ENCODE results near the gene LACC1.

GRCh38 chr13:43911278-43911677 is 31.6 kb downstream of the LACC1 start:
- TF ChIP-seq, protein P1, sequence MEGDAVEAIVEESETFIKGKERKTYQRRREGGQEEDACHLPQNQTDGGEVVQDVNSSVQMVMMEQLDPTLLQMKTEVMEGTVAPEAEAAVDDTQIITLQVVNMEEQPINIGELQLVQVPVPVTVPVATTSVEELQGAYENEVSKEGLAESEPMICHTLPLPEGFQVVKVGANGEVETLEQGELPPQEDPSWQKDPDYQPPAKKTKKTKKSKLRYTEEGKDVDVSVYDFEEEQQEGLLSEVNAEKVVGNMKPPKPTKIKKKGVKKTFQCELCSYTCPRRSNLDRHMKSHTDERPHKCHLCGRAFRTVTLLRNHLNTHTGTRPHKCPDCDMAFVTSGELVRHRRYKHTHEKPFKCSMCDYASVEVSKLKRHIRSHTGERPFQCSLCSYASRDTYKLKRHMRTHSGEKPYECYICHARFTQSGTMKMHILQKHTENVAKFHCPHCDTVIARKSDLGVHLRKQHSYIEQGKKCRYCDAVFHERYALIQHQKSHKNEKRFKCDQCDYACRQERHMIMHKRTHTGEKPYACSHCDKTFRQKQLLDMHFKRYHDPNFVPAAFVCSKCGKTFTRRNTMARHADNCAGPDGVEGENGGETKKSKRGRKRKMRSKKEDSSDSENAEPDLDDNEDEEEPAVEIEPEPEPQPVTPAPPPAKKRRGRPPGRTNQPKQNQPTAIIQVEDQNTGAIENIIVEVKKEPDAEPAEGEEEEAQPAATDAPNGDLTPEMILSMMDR (IDR thresholded peaks at IDR 0.05; ENCODE audit: insufficient read depth, low read length, poor library complexity, severe bottlenecking) = no peak
- no peak for TF ChIP-seq EZH2phosphoT487 (conservative IDR thresholded peaks at IDR 0.05; ENCODE audit: low read length)
